GM03348 (cell line): ENCODE measurements around the gene ABHD17A.
A peak's percentile ranks its signal among the peaks of the same experiment; 100 is the strongest.

ENCODE experiments used
- DNase-seq: peaks from one replicate; pipeline ENCODE4 v3.0.0; 2012; ENCODE audit warnings: low spot score

ABHD17A gene

GRCh38 chr19:1885398-1886119 is at the start of gene ABHD17A:
ABHD17A (minus strand) TSS chr19:1885496; CDS start chr19:1881566, 3,930 bp downstream.
- DNase-seq: peak; percentile 96

GRCh38 chr19:1933942-1934341 is 48.6 kb upstream of the ABHD17A start:
- DNase-seq: no peak

- no peak for DNase-seq
These were observed 47.9 kb upstream of the ABHD17A start for GRCh38 chr19:1933244-1933643.

GRCh38 chr19:1932395-1932794 is 47.1 kb upstream of the ABHD17A start:
- DNase-seq: no peak

- DNase-seq: no peak
These were observed 46.1 kb upstream of the ABHD17A start for GRCh38 chr19:1931445-1931844.

GRCh38 chr19:1929021-1929742 is 43.9 kb upstream of the ABHD17A start:
- DNase-seq: peak; percentile 93

- DNase-seq: no peak
These were observed 40.2 kb upstream of the ABHD17A start for GRCh38 chr19:1925544-1925943.

- no peak for DNase-seq
These were observed 39.1 kb upstream of the ABHD17A start for GRCh38 chr19:1924320-1924961.

- no peak for DNase-seq
These were observed 38.0 kb upstream of the ABHD17A start for GRCh38 chr19:1923319-1923718.

GRCh38 chr19:1922803-1923202 is 37.5 kb upstream of the ABHD17A start:
- DNase-seq: no peak

- no peak for DNase-seq
These were observed 36.5 kb upstream of the ABHD17A start for GRCh38 chr19:1921825-1922224.

- DNase-seq: no peak
These were observed 36.0 kb upstream of the ABHD17A start for GRCh38 chr19:1921326-1921725.

GRCh38 chr19:1920644-1921043 is 35.3 kb upstream of the ABHD17A start:
- no peak for DNase-seq

GRCh38 chr19:1918975-1919374 is 33.7 kb upstream of the ABHD17A start:
- no peak for DNase-seq

- no peak for DNase-seq
These were observed 32.6 kb upstream of the ABHD17A start for GRCh38 chr19:1917926-1918325.

GRCh38 chr19:1917146-1917545 is 31.9 kb upstream of the ABHD17A start:
- DNase-seq: no peak

- DNase-seq: no peak
These were observed 29.6 kb upstream of the ABHD17A start for GRCh38 chr19:1914826-1915341.

- DNase-seq: no peak
These were observed 28.7 kb upstream of the ABHD17A start for GRCh38 chr19:1913781-1914577.

GRCh38 chr19:1912760-1913505 is 27.6 kb upstream of the ABHD17A start:
- no peak for DNase-seq

GRCh38 chr19:1911995-1912394 is 26.7 kb upstream of the ABHD17A start:
- DNase-seq: no peak

GRCh38 chr19:1911098-1911497 is 25.8 kb upstream of the ABHD17A start:
- DNase-seq: no peak
